Measurements from ENCODE around the gene PHACTR4. TPM values are rescaled to one million over a fixed set of nuclear protein-coding genes. Genes with fewer than 3 reads are reported as not detected.

Gene PHACTR4
- total and polyA plus RNA-seq, 2 experiments from 2014 or later: 35.4 to 47.1 TPM

GRCh38 chr1:28450561-28450960 lies 81.0 kb downstream of the PHACTR4 start (continued):
- TF ChIP-seq, protein P1, sequence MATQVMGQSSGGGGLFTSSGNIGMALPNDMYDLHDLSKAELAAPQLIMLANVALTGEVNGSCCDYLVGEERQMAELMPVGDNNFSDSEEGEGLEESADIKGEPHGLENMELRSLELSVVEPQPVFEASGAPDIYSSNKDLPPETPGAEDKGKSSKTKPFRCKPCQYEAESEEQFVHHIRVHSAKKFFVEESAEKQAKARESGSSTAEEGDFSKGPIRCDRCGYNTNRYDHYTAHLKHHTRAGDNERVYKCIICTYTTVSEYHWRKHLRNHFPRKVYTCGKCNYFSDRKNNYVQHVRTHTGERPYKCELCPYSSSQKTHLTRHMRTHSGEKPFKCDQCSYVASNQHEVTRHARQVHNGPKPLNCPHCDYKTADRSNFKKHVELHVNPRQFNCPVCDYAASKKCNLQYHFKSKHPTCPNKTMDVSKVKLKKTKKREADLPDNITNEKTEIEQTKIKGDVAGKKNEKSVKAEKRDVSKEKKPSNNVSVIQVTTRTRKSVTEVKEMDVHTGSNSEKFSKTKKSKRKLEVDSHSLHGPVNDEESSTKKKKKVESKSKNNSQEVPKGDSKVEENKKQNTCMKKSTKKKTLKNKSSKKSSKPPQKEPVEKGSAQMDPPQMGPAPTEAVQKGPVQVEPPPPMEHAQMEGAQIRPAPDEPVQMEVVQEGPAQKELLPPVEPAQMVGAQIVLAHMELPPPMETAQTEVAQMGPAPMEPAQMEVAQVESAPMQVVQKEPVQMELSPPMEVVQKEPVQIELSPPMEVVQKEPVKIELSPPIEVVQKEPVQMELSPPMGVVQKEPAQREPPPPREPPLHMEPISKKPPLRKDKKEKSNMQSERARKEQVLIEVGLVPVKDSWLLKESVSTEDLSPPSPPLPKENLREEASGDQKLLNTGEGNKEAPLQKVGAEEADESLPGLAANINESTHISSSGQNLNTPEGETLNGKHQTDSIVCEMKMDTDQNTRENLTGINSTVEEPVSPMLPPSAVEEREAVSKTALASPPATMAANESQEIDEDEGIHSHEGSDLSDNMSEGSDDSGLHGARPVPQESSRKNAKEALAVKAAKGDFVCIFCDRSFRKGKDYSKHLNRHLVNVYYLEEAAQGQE (IDR thresholded peaks at IDR 0.05; ENCODE audit: unreplicated experiment): no peak

- Histone ChIP-seq H2AFZ (no peak overlapping the region), H3K4me1 (ENCODE audit: insufficient read depth) (peaks cover 6% of the 10 kb centered on the region), H3K79me2 (replicated peaks; ENCODE audit: insufficient read depth) (peaks cover 13% of the 10 kb centered on the region), H3K27ac (ENCODE audit: low read depth) (no peak overlapping the region), H3K9me2 (ENCODE audit: insufficient read depth) (no peaks in the 10 kb centered on the region), H3K4me3 (no peak overlapping the region), H3K4me2 (no peak overlapping the region), H3K27me3 (ENCODE audit: insufficient read depth) (no peaks in the 10 kb centered on the region), H3F3A (replicated peaks; ENCODE audit: low read depth) (no peaks in the 10 kb centered on the region), H3K36me3 (ENCODE audit: insufficient read depth) (no peaks in the 10 kb centered on the region), H4K20me1 (replicated peaks; ENCODE audit: insufficient read depth) (peaks cover 6% of the 10 kb centered on the region; the same call in 1 of the 2 replicates)
- H3K4me1 Mint-ChIP-seq: peaks cover 7% of the 10 kb centered on the region
- peaks cover 4% of the 10 kb centered on the region; the same call in 1 of the 3 replicates for H3K36me3 Mint-ChIP-seq (ENCODE audit: low read depth)
- H3K9me3 Mint-ChIP-seq: no peaks in the 10 kb centered on the region
- ATAC-seq (no peak), DNase-seq (ENCODE audit: low spot score) (no peak)
- TF ChIP-seq EZH2phosphoT487 (IDR thresholded peaks at IDR 0.05; ENCODE audit: unreplicated experiment): no peak
- TF ChIP-seq CREB1 (CRISPR knock-in tag; IDR thresholded peaks at IDR 0.05; ENCODE audit: low read depth): no peak
- no peak for TF ChIP-seq ZNF331 (CRISPR knock-in tag; IDR thresholded peaks at IDR 0.05; ENCODE audit: low read depth)
- TF ChIP-seq ZNF462 (CRISPR knock-in tag; IDR thresholded peaks at IDR 0.05): no peak
- no peak overlapping the region for H3K4me3 Mint-ChIP-seq
- peaks cover 4% of the 10 kb centered on the region for H3K27me3 Mint-ChIP-seq (ENCODE audit: insufficient read depth, low read depth, poor library complexity)
- no peak overlapping the region; the same call in 1 of the 2 replicates for H3K27ac Mint-ChIP-seq
These were observed 81.5 kb downstream of the PHACTR4 start for GRCh38 chr1:28451011-28451410.

Measured in GM23338 (cell line).